Activated CD4-positive, alpha-beta T cell treated with anti-CD3 and anti-CD28 coated beads for 36 hours (primary cell): ENCODE measurements around the gene MAOB. TPM values are rescaled to one million over a fixed set of nuclear protein-coding genes. Genes with fewer than 3 reads are reported as not detected.

Source experiments
- ATAC-seq: fragments of 200-7000 bp; cut with Tn5 transposase; one replicate; pipeline ENCODE4 v1.10.0; 2021; ENCODE audit warnings: mild to moderate bottlenecking, moderate library complexity
- CTCF ChIA-PET: fragments of 350-600 bp; sonication (Branson Sonifier 250); formaldehyde crosslinking; loops from one replicate; lab custom pipeline; 2021; ENCODE audit warnings: antibody characterized with exemption; lab: Charles Lee
- POLR2A ChIA-PET: fragments of 350-600 bp; sonication (Branson Sonifier 250); formaldehyde crosslinking; loops from one replicate; lab custom pipeline; 2021; ENCODE audit warnings: antibody characterized with exemption, inconsistent platforms; lab: Charles Lee
- DNase-seq: peaks from one replicate; pipeline ENCODE4 v3.0.0-alpha.2; 2020
- H3K27ac Mint-ChIP-seq: one replicate; pipeline ENCODE4 v1.8.0; 2021; ENCODE audit warnings: mixed read lengths
- H3K27me3 Mint-ChIP-seq: one replicate; pipeline ENCODE4 v1.8.0; 2021; ENCODE audit warnings: mixed read lengths
- H3K36me3 Mint-ChIP-seq: one replicate; pipeline ENCODE4 v1.8.0; 2021; ENCODE audit warnings: low read depth, mixed read lengths
- H3K4me1 Mint-ChIP-seq: one replicate; pipeline ENCODE4 v1.8.0; 2021; ENCODE audit warnings: mixed read lengths
- H3K4me3 Mint-ChIP-seq: one replicate; pipeline ENCODE4 v1.8.0; 2021; ENCODE audit warnings: mild to moderate bottlenecking, moderate library complexity, mixed read lengths
- H3K9me3 Mint-ChIP-seq: one replicate; pipeline ENCODE4 v1.8.0; 2021; ENCODE audit warnings: low read depth, mixed read lengths
- intact Hi-C, 2 experiments: fragments of 100-400 bp; cut with DNase I in 1 of 2; cut with micrococcal nuclease in 1 of 2; formaldehyde crosslinking; loops; one replicate each; pipeline versions ENCODE4 v1.14.2 to v1.15.1; 2022 to 2024; cut with DNase I, micrococcal nuclease
- total RNA-seq, 2 experiments: library from RNA; stranded (reverse); gene quantifications; one replicate each; pipeline ENCODE4 v1.2.3, GENCODE V29; 2021

MAOB gene
- total RNA-seq, 2 experiments from 2014 or later: 0.09 to 0.21 TPM

- Mint-ChIP-seq H3K36me3 (no peaks in the 10 kb centered on the region), H3K4me3 (no peak overlapping the region), H3K4me1 (no peaks in the 10 kb centered on the region), H3K9me3 (no peaks in the 10 kb centered on the region), H3K27me3 (no peaks in the 10 kb centered on the region), H3K27ac (no peak overlapping the region)
- no peak for DNase-seq
- intact Hi-C loops: no loop called here
- POLR2A ChIA-PET: no interaction called here
- no peak for ATAC-seq
- CTCF ChIA-PET: interaction anchor here (0.8 to 0.9 kb wide), 2 partner anchors 188 to 398 kb away, joined by 4 read pairs; no protein-coding TSS in a partner anchor
Measured at GRCh38 chrX:43747476-43747875, 134.8 kb downstream of the MAOB start.

DNA sequence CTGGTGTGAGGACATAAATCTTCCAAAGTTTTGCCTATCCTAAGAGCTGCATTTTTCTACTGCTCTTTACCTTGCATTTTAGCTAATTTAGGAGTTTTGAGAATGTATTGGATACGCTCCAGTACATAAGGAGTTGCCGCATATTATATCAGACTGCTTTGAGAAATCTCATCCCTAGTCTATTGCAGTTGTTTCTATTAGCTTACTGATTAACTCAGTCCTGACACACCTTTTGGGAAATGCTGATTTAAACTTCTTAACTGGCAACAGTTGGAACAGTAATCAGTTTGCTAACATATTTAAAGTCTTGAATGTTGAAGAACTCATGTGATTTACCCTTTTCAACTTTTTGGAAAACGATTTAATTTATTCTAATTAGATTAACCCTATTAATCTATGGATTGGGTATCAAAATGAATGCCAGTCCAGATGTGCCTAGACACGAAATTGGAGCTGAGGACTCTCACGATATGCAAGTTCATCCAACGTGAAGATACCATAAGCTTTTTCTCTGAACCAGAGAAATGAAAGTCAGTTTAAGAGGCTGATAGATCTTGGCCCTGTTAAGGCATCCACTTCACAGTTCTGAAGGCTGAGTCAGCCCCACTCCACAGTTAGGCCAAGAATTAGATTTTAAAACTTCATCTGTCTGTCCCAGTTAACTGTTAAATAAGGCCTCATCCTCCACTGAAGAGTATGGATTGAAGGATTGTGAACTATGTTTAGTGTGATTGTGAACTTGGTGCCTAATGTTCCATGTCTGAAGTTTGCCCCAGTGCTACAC, 136.1 kb downstream of the MAOB start:
- Mint-ChIP-seq H3K4me3 (no peak overlapping the region), H3K27me3 (no peaks in the 10 kb centered on the region), H3K4me1 (no peaks in the 10 kb centered on the region), H3K36me3 (no peaks in the 10 kb centered on the region), H3K9me3 (no peaks in the 10 kb centered on the region), H3K27ac (no peak overlapping the region)
- CTCF ChIA-PET: interaction anchor here (0.6 to 0.7 kb wide), 3 partner anchors 186 to 1324 kb away, joined by 3 to 7 read pairs (median 3); no protein-coding TSS in a partner anchor
- POLR2A ChIA-PET: no interaction called here
- intact Hi-C loops: no loop called here
- DNase-seq (no peak), ATAC-seq (no peak)

DNA sequence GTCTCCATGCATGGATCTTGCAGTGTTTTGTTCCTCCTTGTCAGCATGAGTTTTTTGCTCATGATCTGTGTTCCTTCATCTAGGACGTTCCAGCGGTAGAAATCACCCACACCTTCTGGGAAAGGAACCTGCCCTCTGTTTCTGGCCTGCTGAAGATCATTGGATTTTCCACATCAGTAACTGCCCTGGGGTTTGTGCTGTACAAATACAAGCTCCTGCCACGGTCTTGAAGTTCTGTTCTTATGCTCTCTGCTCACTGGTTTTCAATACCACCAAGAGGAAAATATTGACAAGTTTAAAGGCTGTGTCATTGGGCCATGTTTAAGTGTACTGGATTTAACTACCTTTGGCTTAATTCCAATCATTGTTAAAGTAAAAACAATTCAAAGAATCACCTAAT, 138.0 kb downstream of the MAOB start:
- no peak overlapping the region for H3K27ac Mint-ChIP-seq

GRCh38 chrX:43743100-43743822, 139.0 kb downstream of the MAOB start:
- ChIA-PET POLR2A (no interaction called here), CTCF (interaction anchor here (0.9 kb wide), 1 partner anchor 184 kb away, joined by 3 read pairs; no protein-coding TSS in a partner anchor)
- no peaks in the 10 kb centered on the region for H3K9me3 Mint-ChIP-seq
- H3K27me3 Mint-ChIP-seq: no peaks in the 10 kb centered on the region
- ATAC-seq: no peak
- no peak overlapping the region for H3K4me3 Mint-ChIP-seq
- H3K4me1 Mint-ChIP-seq: no peaks in the 10 kb centered on the region
- no peaks in the 10 kb centered on the region for H3K36me3 Mint-ChIP-seq
- DNase-seq: no peak
- intact Hi-C loops: no loop called here
- no peak overlapping the region for H3K27ac Mint-ChIP-seq

More for the DNA sequence above, 138.0 kb downstream of the MAOB start:
- ChIA-PET POLR2A (no interaction called here), CTCF (no interaction called here)
- no peak for DNase-seq
- H3K27me3 Mint-ChIP-seq: no peaks in the 10 kb centered on the region
- H3K9me3 Mint-ChIP-seq: no peaks in the 10 kb centered on the region
- no peak for ATAC-seq
- H3K4me1 Mint-ChIP-seq: no peaks in the 10 kb centered on the region
- intact Hi-C loops: no loop called here
- no peaks in the 10 kb centered on the region for H3K36me3 Mint-ChIP-seq
- no peak overlapping the region for H3K4me3 Mint-ChIP-seq

DNA sequence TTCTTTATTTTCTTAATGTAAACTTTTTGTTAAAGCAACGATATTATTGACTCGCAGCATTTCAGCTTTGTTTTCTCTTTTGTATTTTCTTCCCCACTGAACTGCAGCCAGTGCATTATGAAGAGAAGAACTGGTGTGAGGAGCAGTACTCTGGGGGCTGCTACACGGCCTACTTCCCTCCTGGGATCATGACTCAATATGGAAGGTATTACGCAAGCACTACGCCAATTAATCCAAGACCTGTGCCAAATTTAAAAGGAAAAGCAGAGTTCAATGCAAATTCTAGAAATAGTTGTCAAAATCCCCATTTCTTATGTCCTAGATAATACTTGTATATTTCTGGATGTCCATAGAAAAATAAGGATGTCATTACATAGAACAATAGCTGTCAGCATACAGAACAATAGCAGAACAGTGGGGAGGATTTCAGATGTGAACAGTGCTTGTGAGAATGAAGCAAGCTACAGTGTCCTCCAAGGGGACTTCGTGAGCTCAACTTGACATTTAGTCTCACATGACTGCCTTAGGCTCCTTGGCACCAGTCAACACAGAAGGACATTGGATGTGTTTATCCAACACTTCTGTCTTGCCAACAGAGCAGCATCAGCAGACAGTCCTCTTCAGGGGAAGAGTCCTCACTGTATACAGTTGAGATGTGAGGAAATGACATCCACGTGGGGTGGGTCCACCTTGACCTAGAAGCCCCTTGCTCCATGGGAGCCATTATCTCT, 140.2 kb downstream of the MAOB start:
- H3K4me3 Mint-ChIP-seq: no peak overlapping the region
- H3K4me1 Mint-ChIP-seq: no peaks in the 10 kb centered on the region
- ATAC-seq (no peak), DNase-seq (no peak)
- no peaks in the 10 kb centered on the region for H3K36me3 Mint-ChIP-seq
- POLR2A ChIA-PET: no interaction called here
- intact Hi-C loops: no loop called here
- H3K9me3 Mint-ChIP-seq: no peaks in the 10 kb centered on the region
- no peaks in the 10 kb centered on the region for H3K27me3 Mint-ChIP-seq
- CTCF ChIA-PET: interaction anchor here (1.3 kb wide), 1 partner anchor 8 kb away, joined by 3 read pairs; no protein-coding TSS in a partner anchor
- no peak overlapping the region for H3K27ac Mint-ChIP-seq

DNA sequence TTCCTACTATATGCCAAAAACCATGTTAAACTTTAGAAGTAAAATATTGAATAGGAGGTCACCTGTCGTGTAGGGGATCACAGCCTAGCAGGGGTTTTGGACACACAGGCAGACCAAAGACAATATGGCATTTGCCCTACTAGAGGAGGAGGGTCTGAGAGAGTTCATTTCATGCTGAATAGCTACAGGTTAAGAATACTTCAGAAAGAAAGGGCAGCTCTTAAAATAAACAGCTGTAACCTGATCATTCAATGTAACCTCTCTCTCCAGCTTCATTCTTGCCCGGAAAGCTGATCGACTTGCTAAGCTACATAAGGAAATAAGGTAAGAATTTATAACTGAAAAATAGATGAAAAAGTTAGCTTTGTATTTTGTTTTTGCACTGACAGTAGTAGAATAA, 146.3 kb downstream of the MAOB start:
- Mint-ChIP-seq H3K9me3 (no peaks in the 10 kb centered on the region), H3K36me3 (no peaks in the 10 kb centered on the region), H3K4me1 (no peaks in the 10 kb centered on the region), H3K4me3 (no peak overlapping the region), H3K27ac (no peak overlapping the region), H3K27me3 (no peaks in the 10 kb centered on the region)
- CTCF ChIA-PET: interaction anchor here (1.3 kb wide), 1 partner anchor 14 kb away, joined by 3 read pairs; no protein-coding TSS in a partner anchor
- ATAC-seq (no peak), DNase-seq (no peak)
- POLR2A ChIA-PET: interaction anchor here (0.7 kb wide), 1 partner anchor 1772 kb away, joined by 3 read pairs; no protein-coding TSS in a partner anchor
- intact Hi-C loops: no loop called here

DNA sequence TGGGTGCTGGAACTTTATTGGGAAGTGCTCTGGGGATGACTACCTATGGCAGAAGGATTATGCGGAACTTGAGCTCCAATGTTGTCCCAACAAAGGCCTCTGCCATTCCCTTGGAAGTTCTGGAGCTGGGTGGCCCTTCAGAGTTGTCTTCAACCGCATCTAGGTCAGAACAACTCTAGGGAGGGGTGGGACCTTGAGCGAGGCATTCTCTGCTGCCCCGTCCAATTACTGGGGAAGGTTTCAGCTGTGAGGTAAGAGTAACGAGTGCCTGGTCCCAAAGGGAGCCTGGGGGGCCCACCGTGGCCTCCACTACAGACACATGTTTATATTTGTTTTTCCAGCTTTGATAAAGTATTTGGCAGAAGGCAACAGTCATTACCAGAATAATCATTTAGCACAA, 146.7 kb downstream of the MAOB start:
- no peak overlapping the region for H3K4me3 Mint-ChIP-seq
- no peaks in the 10 kb centered on the region for H3K4me1 Mint-ChIP-seq
- POLR2A ChIA-PET: no interaction called here
- CTCF ChIA-PET: interaction anchor here (1.3 kb wide), 1 partner anchor 15 kb away, joined by 3 read pairs; no protein-coding TSS in a partner anchor
- ATAC-seq: no peak
- no peak overlapping the region for H3K27ac Mint-ChIP-seq
- intact Hi-C loops: no loop called here
- H3K27me3 Mint-ChIP-seq: no peaks in the 10 kb centered on the region
- H3K36me3 Mint-ChIP-seq: no peaks in the 10 kb centered on the region
- DNase-seq: no peak
- no peaks in the 10 kb centered on the region for H3K9me3 Mint-ChIP-seq

DNA sequence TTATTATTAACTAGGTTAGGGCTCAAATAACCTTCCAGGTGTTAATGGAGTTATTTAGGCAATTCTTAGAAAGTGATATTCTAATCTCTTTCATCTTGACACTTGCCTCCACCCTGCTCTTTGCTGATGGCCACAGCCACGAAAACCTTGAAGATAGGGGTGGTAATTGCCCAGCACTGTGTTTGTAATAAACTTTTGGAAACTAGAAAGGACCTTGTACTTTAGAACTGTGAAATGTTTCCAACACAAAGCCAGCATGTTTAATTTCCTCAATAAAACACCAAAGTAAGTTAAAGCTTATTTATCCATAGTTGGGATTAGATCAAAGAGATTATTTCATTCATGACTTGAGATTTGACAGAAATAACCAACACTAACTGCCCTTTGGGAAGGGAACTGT, 147.8 kb downstream of the MAOB start:
- POLR2A ChIA-PET: no interaction called here
- no peaks in the 10 kb centered on the region for H3K36me3 Mint-ChIP-seq
- H3K9me3 Mint-ChIP-seq: no peaks in the 10 kb centered on the region
- no peaks in the 10 kb centered on the region for H3K4me1 Mint-ChIP-seq
- intact Hi-C loops: no loop called here
- no peaks in the 10 kb centered on the region for H3K27me3 Mint-ChIP-seq
- no peak overlapping the region for H3K4me3 Mint-ChIP-seq
- H3K27ac Mint-ChIP-seq: no peak overlapping the region
- CTCF ChIA-PET: interaction anchor here (1.3 kb wide), 1 partner anchor 16 kb away, joined by 3 read pairs; no protein-coding TSS in a partner anchor
- DNase-seq (no peak), ATAC-seq (no peak)

- POLR2A ChIA-PET: no interaction called here
- no peak overlapping the region for H3K27ac Mint-ChIP-seq
Measured at GRCh38 chrX:43733699-43734098, 148.6 kb downstream of the MAOB start.

DNA sequence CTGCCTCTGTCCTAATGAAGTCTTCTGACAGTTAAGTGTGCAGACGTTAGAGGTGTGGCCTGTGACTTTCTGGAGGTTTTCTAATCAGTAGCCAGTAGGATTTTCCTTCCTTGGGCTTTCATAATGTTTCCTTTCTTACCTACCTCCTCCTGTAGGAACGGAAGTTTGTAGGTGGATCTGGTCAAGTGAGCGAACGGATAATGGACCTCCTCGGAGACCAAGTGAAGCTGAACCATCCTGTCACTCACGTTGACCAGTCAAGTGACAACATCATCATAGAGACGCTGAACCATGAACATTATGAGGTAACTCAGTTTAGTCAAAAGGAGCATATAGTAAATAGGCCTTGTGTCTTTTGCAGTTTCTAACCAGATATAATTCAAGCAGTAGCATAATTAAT, 151.2 kb downstream of the MAOB start:
- CTCF ChIA-PET: no interaction called here
- Mint-ChIP-seq H3K27ac (no peak overlapping the region), H3K9me3 (no peaks in the 10 kb centered on the region), H3K36me3 (no peaks in the 10 kb centered on the region), H3K27me3 (peaks cover 2% of the 10 kb centered on the region), H3K4me1 (no peaks in the 10 kb centered on the region), H3K4me3 (no peak overlapping the region)
- no peak for DNase-seq
- intact Hi-C loops: no loop called here
- POLR2A ChIA-PET: no interaction called here
- ATAC-seq: no peak

More at GRCh38 chrX:43733699-43734098, 148.6 kb downstream of the MAOB start:
- Mint-ChIP-seq H3K9me3 (no peaks in the 10 kb centered on the region), H3K4me3 (no peak overlapping the region), H3K36me3 (no peaks in the 10 kb centered on the region), H3K4me1 (no peaks in the 10 kb centered on the region), H3K27me3 (peaks cover 2% of the 10 kb centered on the region)
- CTCF ChIA-PET: no interaction called here
- DNase-seq: no peak
- intact Hi-C loops: no loop called here
- no peak for ATAC-seq

GRCh38 chrX:43728966-43729365, 153.3 kb downstream of the MAOB start:
- ATAC-seq (no peak), DNase-seq (no peak)
- H3K27me3 Mint-ChIP-seq: peaks cover 2% of the 10 kb centered on the region
- POLR2A ChIA-PET: no interaction called here
- intact Hi-C loops: no loop called here
- no peak overlapping the region for H3K4me3 Mint-ChIP-seq
- no peaks in the 10 kb centered on the region for H3K36me3 Mint-ChIP-seq
- no peaks in the 10 kb centered on the region for H3K9me3 Mint-ChIP-seq
- CTCF ChIA-PET: no interaction called here
- H3K27ac Mint-ChIP-seq: no peak overlapping the region
- no peaks in the 10 kb centered on the region for H3K4me1 Mint-ChIP-seq
